Measurements from ENCODE around the gene ST7L.

The ST7L gene

DNA sequence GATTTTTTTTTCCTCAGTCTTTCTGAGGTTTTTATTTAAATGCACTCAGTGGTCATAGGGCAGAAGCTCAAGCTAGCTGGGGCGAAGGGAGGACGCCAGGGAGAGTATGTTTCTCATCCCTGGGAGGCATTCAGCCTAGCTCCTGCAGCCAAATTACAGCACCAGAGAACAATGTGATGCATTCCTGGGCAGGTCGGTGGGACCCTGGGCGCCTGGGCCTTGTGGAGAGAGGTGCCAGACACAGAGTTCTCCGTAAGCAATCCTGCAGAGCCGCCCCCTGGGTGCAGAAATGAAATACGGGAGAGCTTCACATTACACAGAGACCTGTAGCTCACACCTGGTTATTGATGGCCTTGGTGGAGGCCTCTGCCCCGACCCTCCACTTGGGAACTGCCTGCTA lies 94.7 kb downstream of the ST7L start:
- Histone ChIP-seq H2BK12ac (ENCODE audit: low read length) (no peak overlapping the region), H3K4me1 (ENCODE audit: control insufficient read depth in 1 of 2, insufficient read depth in 2 of 2, low read length in 2 of 2) (peaks cover 28 to 36% of the 10 kb centered on the region in 2 experiments)

DNA sequence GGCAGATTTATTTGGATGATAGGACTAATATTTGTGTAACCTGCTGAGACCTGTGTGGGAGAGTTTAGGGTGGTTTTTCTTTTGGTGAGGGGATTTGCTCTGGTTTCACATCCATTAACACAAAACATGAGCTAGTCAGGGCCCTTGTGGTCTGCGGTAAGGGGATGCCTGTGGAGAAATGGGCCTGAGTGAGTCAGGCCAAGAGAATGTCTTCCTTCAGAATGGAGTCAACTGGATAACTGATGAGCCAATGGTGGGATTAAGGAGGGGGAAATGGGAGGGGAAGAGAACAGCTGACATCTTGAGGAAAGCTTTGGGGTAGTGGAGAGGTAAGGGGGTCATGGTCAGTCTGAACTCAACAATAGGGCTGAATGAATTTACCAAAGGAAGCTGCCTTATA lies 96.3 kb downstream of the ST7L start:
- DNase-seq: no peak
- H4K91ac ChIP-seq (ENCODE audit: low read depth, low read length): peak overlapping the region; percentile 48
- H2BK5ac ChIP-seq (ENCODE audit: low read depth, low read length, poor library complexity): peak overlapping the region; percentile 66
- H3K36me3 ChIP-seq (ENCODE audit: control insufficient read depth in 1 of 2, insufficient read depth in 2 of 2, low read length in 2 of 2): no peaks in the 10 kb centered on the region
- peak overlapping the region; percentile 82 for H3K27ac ChIP-seq (ENCODE audit: low read depth, low read length)
- no peaks in the 10 kb centered on the region for H3K9me3 ChIP-seq (ENCODE audit: insufficient read depth, low read depth, low read length)
- peak overlapping the region; percentile 43 for H2BK120ac ChIP-seq (ENCODE audit: insufficient read depth, low read length, poor library complexity)
- no peaks in the 10 kb centered on the region for H3K27me3 ChIP-seq (ENCODE audit: insufficient read depth, low read length)
- no peak overlapping the region for H2AK5ac ChIP-seq (ENCODE audit: low read length)
- H2BK12ac ChIP-seq (ENCODE audit: low read length): peak overlapping the region; percentile 60
- peaks cover 4% of the 10 kb centered on the region for H3K79me1 ChIP-seq (ENCODE audit: low read length)
- no peak overlapping the region for H4K12ac ChIP-seq (ENCODE audit: low read depth, low read length)
- peak overlapping the region; percentile 28 for H3K14ac ChIP-seq (ENCODE audit: low read length)
- peak overlapping the region; percentile 44 for H4K8ac ChIP-seq (ENCODE audit: low read depth, low read length)
- no CpG with 5 or more reads among the region's 1 CpG for WGBS (ENCODE audit: extremely low coverage, insufficient coverage, insufficient read length)
- H3K4me2 ChIP-seq (ENCODE audit: low read length): no peak overlapping the region
- H3K79me2 ChIP-seq (ENCODE audit: control insufficient read depth, insufficient read depth, low read length, poor library complexity): peaks cover 2% of the 10 kb centered on the region
- H3K4ac ChIP-seq (ENCODE audit: low read depth, low read length): no peak overlapping the region
- no peak overlapping the region for H2AFZ ChIP-seq (ENCODE audit: insufficient read depth, low read length, poor library complexity)
- peaks cover 27 to 35% of the 10 kb centered on the region in 2 experiments for H3K4me1 ChIP-seq (ENCODE audit: control insufficient read depth in 1 of 2, insufficient read depth in 2 of 2, low read length in 2 of 2)
- no peak overlapping the region for H3K18ac ChIP-seq (ENCODE audit: low read length)
- H3K9ac ChIP-seq (ENCODE audit: low read length): no peak overlapping the region
- H3K23ac ChIP-seq (ENCODE audit: low read length): no peak overlapping the region
- H3K4me3 ChIP-seq (ENCODE audit: low read depth, low read length): no peak overlapping the region

More for the DNA sequence above, 94.7 kb downstream of the ST7L start:
- Histone ChIP-seq H3K23ac (ENCODE audit: low read length) (no peak overlapping the region), H3K4me2 (ENCODE audit: low read length) (peak overlapping the region; percentile 0), H3K79me1 (ENCODE audit: low read length) (peaks cover 4% of the 10 kb centered on the region), H3K36me3 (ENCODE audit: control insufficient read depth in 1 of 2, insufficient read depth in 2 of 2, low read length in 2 of 2) (no peaks in the 10 kb centered on the region), H4K12ac (ENCODE audit: low read depth, low read length) (no peak overlapping the region), H2AK5ac (ENCODE audit: low read length) (no peak overlapping the region), H2BK120ac (ENCODE audit: insufficient read depth, low read length, poor library complexity) (no peak overlapping the region), H4K8ac (ENCODE audit: low read depth, low read length) (no peak overlapping the region), H3K9ac (ENCODE audit: low read length) (no peak overlapping the region), H3K14ac (ENCODE audit: low read length) (no peak overlapping the region), H3K27ac (ENCODE audit: low read depth, low read length) (peak overlapping the region; percentile 64), H4K91ac (ENCODE audit: low read depth, low read length) (no peak overlapping the region), H3K4ac (ENCODE audit: low read depth, low read length) (no peak overlapping the region), H3K4me3 (ENCODE audit: low read depth, low read length) (no peak overlapping the region), H2AFZ (ENCODE audit: insufficient read depth, low read length, poor library complexity) (no peak overlapping the region), H3K79me2 (ENCODE audit: control insufficient read depth, insufficient read depth, low read length, poor library complexity) (peaks cover 2% of the 10 kb centered on the region), H3K18ac (ENCODE audit: low read length) (no peak overlapping the region), H2BK5ac (ENCODE audit: low read depth, low read length, poor library complexity) (no peak overlapping the region), H3K27me3 (ENCODE audit: insufficient read depth, low read length) (no peaks in the 10 kb centered on the region), H3K9me3 (ENCODE audit: insufficient read depth, low read depth, low read length) (no peaks in the 10 kb centered on the region)
- no CpG with 5 or more reads among the region's 8 CpGs for WGBS (ENCODE audit: extremely low coverage, insufficient coverage, insufficient read length)
- no peak for DNase-seq

DNA sequence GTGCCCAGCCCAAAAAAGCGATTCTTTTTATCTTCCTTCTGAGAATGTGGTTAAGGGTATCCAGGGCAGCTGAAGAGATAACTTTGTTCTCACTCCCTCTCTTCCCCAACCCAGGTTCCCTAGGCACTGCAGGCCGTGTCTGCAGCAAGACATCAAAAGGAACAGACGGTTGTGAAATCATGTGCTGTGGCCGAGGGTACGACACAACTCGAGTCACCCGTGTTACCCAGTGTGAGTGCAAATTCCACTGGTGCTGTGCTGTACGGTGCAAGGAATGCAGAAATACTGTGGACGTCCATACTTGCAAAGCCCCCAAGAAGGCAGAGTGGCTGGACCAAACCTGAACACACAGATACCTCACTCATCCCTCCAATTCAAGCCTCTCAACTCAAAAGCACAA lies 98.8 kb downstream of the ST7L start:
- H3K4ac ChIP-seq (ENCODE audit: low read depth, low read length): no peak overlapping the region
- H2BK12ac ChIP-seq (ENCODE audit: low read length): no peak overlapping the region
- no peak overlapping the region for H3K4me3 ChIP-seq (ENCODE audit: low read depth, low read length)
- H3K4me2 ChIP-seq (ENCODE audit: low read length): no peak overlapping the region
- H4K12ac ChIP-seq (ENCODE audit: low read depth, low read length): no peak overlapping the region
- no CpG with 5 or more reads among the region's 9 CpGs for WGBS (ENCODE audit: extremely low coverage, insufficient coverage, insufficient read length)
- H3K14ac ChIP-seq (ENCODE audit: low read length): no peak overlapping the region
- no peak overlapping the region for H4K91ac ChIP-seq (ENCODE audit: low read depth, low read length)
- H3K23ac ChIP-seq (ENCODE audit: low read length): no peak overlapping the region
- H2BK5ac ChIP-seq (ENCODE audit: low read depth, low read length, poor library complexity): no peak overlapping the region
- no peak for DNase-seq
- H3K27me3 ChIP-seq (ENCODE audit: insufficient read depth, low read length): no peaks in the 10 kb centered on the region
- H2AFZ ChIP-seq (ENCODE audit: insufficient read depth, low read length, poor library complexity): no peak overlapping the region
- no peaks in the 10 kb centered on the region for H3K9me3 ChIP-seq (ENCODE audit: insufficient read depth, low read depth, low read length)
- H3K79me1 ChIP-seq (ENCODE audit: low read length): peaks cover 4% of the 10 kb centered on the region
- H2AK5ac ChIP-seq (ENCODE audit: low read length): no peak overlapping the region
- no peak overlapping the region for H3K9ac ChIP-seq (ENCODE audit: low read length)
- H3K27ac ChIP-seq (ENCODE audit: low read depth, low read length): no peak overlapping the region
- peaks cover 31 to 36% of the 10 kb centered on the region in 2 experiments for H3K4me1 ChIP-seq (ENCODE audit: control insufficient read depth in 1 of 2, insufficient read depth in 2 of 2, low read length in 2 of 2)
- no peaks in the 10 kb centered on the region for H3K36me3 ChIP-seq (ENCODE audit: control insufficient read depth in 1 of 2, insufficient read depth in 2 of 2, low read length in 2 of 2)
- peaks cover 2% of the 10 kb centered on the region for H3K79me2 ChIP-seq (ENCODE audit: control insufficient read depth, insufficient read depth, low read length, poor library complexity)
- no peak overlapping the region for H3K18ac ChIP-seq (ENCODE audit: low read length)
- no peak overlapping the region for H4K8ac ChIP-seq (ENCODE audit: low read depth, low read length)
- no peak overlapping the region for H2BK120ac ChIP-seq (ENCODE audit: insufficient read depth, low read length, poor library complexity)

DNA sequence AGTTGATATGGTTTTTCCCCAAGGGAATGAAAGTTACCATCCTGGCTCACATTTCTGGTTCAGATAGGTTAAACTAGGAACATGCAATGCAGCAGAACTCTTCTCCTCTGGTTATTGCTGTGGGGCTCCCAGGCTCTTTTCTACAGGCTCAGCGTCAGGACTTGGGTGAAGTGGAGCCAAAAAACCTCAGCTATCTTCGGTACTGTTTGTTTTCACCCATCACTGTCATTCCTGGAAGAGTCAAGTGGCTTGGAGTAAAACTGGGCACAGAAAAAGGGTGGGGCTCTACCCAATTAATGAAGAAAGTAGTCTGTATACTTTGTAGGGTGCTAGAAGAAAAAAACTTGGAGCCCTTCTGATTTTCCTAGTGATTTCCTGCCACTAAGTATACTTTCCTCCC lies 100.8 kb downstream of the ST7L start:
- no peak for DNase-seq
- Histone ChIP-seq H3K9ac (ENCODE audit: low read length) (no peak overlapping the region), H3K4me2 (ENCODE audit: low read length) (no peak overlapping the region), H2BK12ac (ENCODE audit: low read length) (no peak overlapping the region), H3K4me1 (ENCODE audit: control insufficient read depth in 1 of 2, insufficient read depth in 2 of 2, low read length in 2 of 2) (peaks cover 24 to 27% of the 10 kb centered on the region in 2 experiments), H2AK5ac (ENCODE audit: low read length) (no peak overlapping the region), H3K36me3 (ENCODE audit: control insufficient read depth in 1 of 2, insufficient read depth in 2 of 2, low read length in 2 of 2) (no peaks in the 10 kb centered on the region), H3K18ac (ENCODE audit: low read length) (no peak overlapping the region), H3K79me2 (ENCODE audit: control insufficient read depth, insufficient read depth, low read length, poor library complexity) (peaks cover 2% of the 10 kb centered on the region), H2AFZ (ENCODE audit: insufficient read depth, low read length, poor library complexity) (no peak overlapping the region), H2BK120ac (ENCODE audit: insufficient read depth, low read length, poor library complexity) (no peak overlapping the region), H4K91ac (ENCODE audit: low read depth, low read length) (no peak overlapping the region), H4K12ac (ENCODE audit: low read depth, low read length) (no peak overlapping the region), H3K4me3 (ENCODE audit: low read depth, low read length) (no peak overlapping the region), H3K27ac (ENCODE audit: low read depth, low read length) (no peak overlapping the region), H3K27me3 (ENCODE audit: insufficient read depth, low read length) (no peaks in the 10 kb centered on the region), H4K8ac (ENCODE audit: low read depth, low read length) (no peak overlapping the region), H3K4ac (ENCODE audit: low read depth, low read length) (no peak overlapping the region), H3K23ac (ENCODE audit: low read length) (no peak overlapping the region), H2BK5ac (ENCODE audit: low read depth, low read length, poor library complexity) (no peak overlapping the region), H3K14ac (ENCODE audit: low read length) (no peak overlapping the region), H3K9me3 (ENCODE audit: insufficient read depth, low read depth, low read length) (no peaks in the 10 kb centered on the region), H3K79me1 (ENCODE audit: low read length) (peaks cover 4% of the 10 kb centered on the region)
- no CpG with 5 or more reads among the region's 2 CpGs for WGBS (ENCODE audit: extremely low coverage, insufficient coverage, insufficient read length)
